HG03196 (cell line): Measurements from ENCODE around the gene ZNF341.

Source experiments
- ATAC-seq: cut with Tn5 transposase; IDR thresholded peaks from one replicate; pipeline ENCODE4 v1.9.1; 2021; ENCODE audit not compliant: unreplicated experiment

The ZNF341 gene

GRCh38 chr20:33766686-33767085, 34.9 kb downstream of the ZNF341 start:
- no peak for ATAC-seq

- no peak for ATAC-seq
Measured at GRCh38 chr20:33767777-33768138, 36.0 kb downstream of the ZNF341 start.

- ATAC-seq: no peak
Measured at GRCh38 chr20:33769043-33769442, 37.2 kb downstream of the ZNF341 start.

GRCh38 chr20:33770005-33770404, 38.2 kb downstream of the ZNF341 start:
- no peak for ATAC-seq

- no peak for ATAC-seq
Measured at GRCh38 chr20:33771938-33772337, 40.1 kb downstream of the ZNF341 start.

- no peak for ATAC-seq
Measured at GRCh38 chr20:33772439-33772838, 40.6 kb downstream of the ZNF341 start.

GRCh38 chr20:33773412-33774089, 41.8 kb downstream of the ZNF341 start:
- no peak for ATAC-seq

- ATAC-seq: no peak
Measured at GRCh38 chr20:33777816-33778215, 46.0 kb downstream of the ZNF341 start.

- no peak for ATAC-seq
Measured at GRCh38 chr20:33781133-33781532, 49.3 kb downstream of the ZNF341 start.

GRCh38 chr20:33781945-33782344, 50.1 kb downstream of the ZNF341 start:
- ATAC-seq: no peak

GRCh38 chr20:33783256-33783655, 51.5 kb downstream of the ZNF341 start:
- ATAC-seq: no peak

GRCh38 chr20:33783818-33784217, 52.0 kb downstream of the ZNF341 start:
- ATAC-seq: no peak

GRCh38 chr20:33784225-33784624, 52.4 kb downstream of the ZNF341 start:
- no peak for ATAC-seq

GRCh38 chr20:33785503-33785902, 53.7 kb downstream of the ZNF341 start:
- ATAC-seq: no peak

- no peak for ATAC-seq
Measured at GRCh38 chr20:33787253-33787891, 55.6 kb downstream of the ZNF341 start.

- no peak for ATAC-seq
Measured at GRCh38 chr20:33788351-33789049, 56.7 kb downstream of the ZNF341 start.

- ATAC-seq: no peak
Measured at GRCh38 chr20:33789109-33789857, 57.5 kb downstream of the ZNF341 start.

- ATAC-seq: no peak
Measured at GRCh38 chr20:33789858-33790182, 58.0 kb downstream of the ZNF341 start.

- no peak for ATAC-seq
Measured at GRCh38 chr20:33790566-33790965, 58.8 kb downstream of the ZNF341 start.

- no peak for ATAC-seq
Measured at GRCh38 chr20:33791021-33791420, 59.2 kb downstream of the ZNF341 start.

- no peak for ATAC-seq
Measured at GRCh38 chr20:33791540-33791939, 59.7 kb downstream of the ZNF341 start.
